Astrocyte (in vitro differentiated cells and primary cell): ENCODE measurements around the gene C16orf96. TPM values are rescaled to one million over a fixed set of nuclear protein-coding genes. Genes with fewer than 3 reads are reported as not detected.

ENCODE experiments used
- DNase-seq: peaks from one replicate; pipeline ENCODE4 v3.0.0-alpha.2; 2010; ENCODE audit warnings: low read depth
- FAIRE-seq: peaks from 2 replicates; lab custom pipeline; 2011; peaks lifted over from hg19 to GRCh38; lab: Jason Lieb, UNC
- H2AFZ ChIP-seq: 2 replicates; pipeline ENCODE4 v1.6.0; 2012; ENCODE audit warnings: low read depth, low read length, inconsistent platforms
- H3K27ac ChIP-seq: 2 replicates; pipeline ENCODE4 v1.5.1; 2011; ENCODE audit warnings: low read depth, low read length, inconsistent platforms
- H3K27me3 ChIP-seq: 2 replicates; pipeline ENCODE4 v1.6.0; 2011; ENCODE audit warnings: low read length, inconsistent platforms; ENCODE audit not compliant: insufficient read depth
- H3K36me3 ChIP-seq: 2 replicates; pipeline ENCODE4 v1.5.1; 2011; ENCODE audit warnings: low read length, inconsistent platforms; ENCODE audit not compliant: insufficient read depth
- H3K4me1 ChIP-seq: 2 replicates; pipeline ENCODE4 v1.5.1; 2011; ENCODE audit warnings: low read length, inconsistent platforms; ENCODE audit not compliant: insufficient read depth
- H3K4me2 ChIP-seq: 2 replicates; pipeline ENCODE4 v1.6.0; 2012; ENCODE audit warnings: low read length, inconsistent platforms
- H3K4me3 ChIP-seq: 2 replicates; pipeline ENCODE4 v1.5.1; 2011; ENCODE audit warnings: low read depth, mild to moderate bottlenecking, low read length, inconsistent platforms; ENCODE audit not compliant: insufficient read depth
- H3K79me2 ChIP-seq: 2 replicates; pipeline ENCODE4 v1.6.0; 2012; ENCODE audit warnings: mild to moderate bottlenecking, low read length, inconsistent platforms; ENCODE audit not compliant: insufficient read depth
- H3K9ac ChIP-seq: 2 replicates; pipeline ENCODE4 v1.6.0; 2012; ENCODE audit warnings: mild to moderate bottlenecking, low read length, inconsistent platforms
- H3K9me3 ChIP-seq: 2 replicates; pipeline ENCODE4 v1.5.1; 2012; ENCODE audit warnings: low read depth, mild to moderate bottlenecking, low read length, inconsistent platforms; ENCODE audit not compliant: insufficient read depth
- H4K20me1 ChIP-seq: 2 replicates; pipeline ENCODE4 v1.6.0; 2012; ENCODE audit warnings: low read length, inconsistent platforms; ENCODE audit not compliant: insufficient read depth
- H3K27ac Mint-ChIP-seq: one replicate; pipeline ENCODE4 v1.8.0; 2021; ENCODE audit warnings: mild to moderate bottlenecking, mixed read lengths; ENCODE audit not compliant: unreplicated experiment
- H3K27me3 Mint-ChIP-seq: one replicate; pipeline ENCODE4 v1.8.0; 2021; ENCODE audit warnings: low read depth, mixed read lengths; ENCODE audit not compliant: unreplicated experiment
- H3K36me3 Mint-ChIP-seq: one replicate; pipeline ENCODE4 v1.8.0; 2021; ENCODE audit warnings: low read depth, mixed read lengths; ENCODE audit not compliant: unreplicated experiment
- H3K4me1 Mint-ChIP-seq: one replicate; pipeline ENCODE4 v1.8.0; 2021; ENCODE audit warnings: low read depth, mixed read lengths; ENCODE audit not compliant: unreplicated experiment
- H3K4me3 Mint-ChIP-seq: one replicate; pipeline ENCODE4 v1.8.0; 2021; ENCODE audit warnings: mild to moderate bottlenecking, moderate library complexity, mixed read lengths; ENCODE audit not compliant: unreplicated experiment
- H3K9me3 Mint-ChIP-seq: one replicate; pipeline ENCODE4 v1.8.0; 2021; ENCODE audit warnings: mild to moderate bottlenecking, mixed read lengths; ENCODE audit not compliant: unreplicated experiment
- CTCF ChIP-seq: IDR thresholded peaks from 2 replicates; pipeline ENCODE4 v1.5.1; 2011; ENCODE audit warnings: low read depth, mild to moderate bottlenecking, inconsistent platforms, low read length, moderate library complexity; ENCODE audit not compliant: insufficient read depth
- EZH2 ChIP-seq: IDR thresholded peaks from 2 replicates; pipeline ENCODE4 v1.6.1; 2012; ENCODE audit warnings: mild to moderate bottlenecking, low read length, inconsistent platforms; ENCODE audit not compliant: insufficient read depth
- total RNA-seq: library from RNA; stranded (reverse); gene quantifications from 2 replicates; pipeline ENCODE4 v1.2.1, GENCODE V29; 2021

C16orf96 gene
- total RNA-seq, 1 donor from 2014 or later, result 0.20 TPM

GRCh38 chr16:4639899-4640509, 83.9 kb downstream of the C16orf96 start:
- Histone ChIP-seq H3K27me3 (no peaks in the 10 kb centered on the region), H3K9ac (no peak overlapping the region), H3K4me2 (no peak overlapping the region), H3K9me3 (no peaks in the 10 kb centered on the region), H3K4me3 (no peak overlapping the region), H2AFZ (no peak overlapping the region), H3K36me3 (no peaks in the 10 kb centered on the region), H3K79me2 (peaks cover 98% of the 10 kb centered on the region), H3K4me1 (peaks cover 4% of the 10 kb centered on the region), H4K20me1 (peaks cover 93% of the 10 kb centered on the region), H3K27ac (peak overlapping the region; percentile 6)
- H3K4me1 Mint-ChIP-seq, result peaks cover 11% of the 10 kb centered on the region
- H3K36me3 Mint-ChIP-seq, result peaks cover 10% of the 10 kb centered on the region
- TF ChIP-seq CTCF (no peak), EZH2 (no peak)
- H3K27ac Mint-ChIP-seq, result peak overlapping the region; percentile 69
- H3K4me3 Mint-ChIP-seq, result no peak overlapping the region
- H3K9me3 Mint-ChIP-seq, result no peaks in the 10 kb centered on the region
- DNase-seq, result no peak
- H3K27me3 Mint-ChIP-seq, result no peaks in the 10 kb centered on the region
- no peak for FAIRE-seq

GRCh38 chr16:4640572-4641305, 84.6 kb downstream of the C16orf96 start:
- Histone ChIP-seq H3K79me2 (peaks cover 98% of the 10 kb centered on the region), H4K20me1 (peaks cover 94% of the 10 kb centered on the region), H3K27ac (no peak overlapping the region), H3K4me1 (peaks cover 4% of the 10 kb centered on the region), H3K27me3 (no peaks in the 10 kb centered on the region), H2AFZ (no peak overlapping the region), H3K36me3 (no peaks in the 10 kb centered on the region), H3K4me2 (no peak overlapping the region), H3K4me3 (no peak overlapping the region), H3K9me3 (no peaks in the 10 kb centered on the region), H3K9ac (no peak overlapping the region)
- Mint-ChIP-seq H3K27me3 (no peaks in the 10 kb centered on the region), H3K4me1 (peaks cover 11% of the 10 kb centered on the region), H3K27ac (no peak overlapping the region), H3K9me3 (no peaks in the 10 kb centered on the region), H3K4me3 (no peak overlapping the region), H3K36me3 (peaks cover 16% of the 10 kb centered on the region)
- no peak for FAIRE-seq
- TF ChIP-seq EZH2, result no peak
- TF ChIP-seq CTCF, result no peak
- no peak for DNase-seq

- no peak for TF ChIP-seq EZH2
- no peak for TF ChIP-seq CTCF
- H4K20me1 ChIP-seq, result peaks cover 94% of the 10 kb centered on the region
- H3K9me3 Mint-ChIP-seq, result no peaks in the 10 kb centered on the region
Measured at GRCh38 chr16:4641306-4641687, 85.2 kb downstream of the C16orf96 start.

More at GRCh38 chr16:4641306-4641687, 85.2 kb downstream of the C16orf96 start:
- Histone ChIP-seq H3K36me3 (no peaks in the 10 kb centered on the region), H3K79me2 (peaks cover 98% of the 10 kb centered on the region), H3K4me1 (peaks cover 4% of the 10 kb centered on the region), H3K27ac (no peak overlapping the region), H3K4me3 (no peak overlapping the region), H3K27me3 (no peaks in the 10 kb centered on the region), H3K4me2 (no peak overlapping the region), H2AFZ (no peak overlapping the region), H3K9ac (no peak overlapping the region), H3K9me3 (no peaks in the 10 kb centered on the region)
- H3K4me3 Mint-ChIP-seq, result no peak overlapping the region
- H3K27ac Mint-ChIP-seq, result no peak overlapping the region
- no peak for DNase-seq
- FAIRE-seq, result no peak
- H3K4me1 Mint-ChIP-seq, result peaks cover 11% of the 10 kb centered on the region
- peaks cover 15% of the 10 kb centered on the region for H3K36me3 Mint-ChIP-seq
- H3K27me3 Mint-ChIP-seq, result no peaks in the 10 kb centered on the region
